22Rv1 (cell line): ENCODE results near the gene BRAF.
"Not testable (repeated sequence)": the region's sequence is repeated elsewhere in the genome, so short reads cannot be mapped to it uniquely, and the experiment has no call there.

Experiments used
- H3K27ac ChIP-seq: fragments of 450-650 bp; 2 replicates; pipeline ENCODE4 v1.5.1; 2017
- CTCF ChIP-seq: fragments of 450-650 bp; IDR thresholded peaks from 2 replicates; pipeline ENCODE4 v1.5.1; 2017; ENCODE audit warnings: mild to moderate bottlenecking
- ZFX ChIP-seq: fragments of 450-650 bp; IDR thresholded peaks from 2 replicates; pipeline ENCODE4 v1.6.1; 2017; ENCODE audit warnings: antibody characterized with exemption, borderline replicate concordance

The BRAF gene

GRCh38 chr7:140885735-140886334, 38.9 kb downstream of the BRAF start:
- TF ChIP-seq CTCF: no peak
- no peak for TF ChIP-seq ZFX
- H3K27ac ChIP-seq: no peak overlapping the region

GRCh38 chr7:140883378-140883777, 41.4 kb downstream of the BRAF start:
- H3K27ac ChIP-seq: no peak overlapping the region
- TF ChIP-seq ZFX: no peak
- TF ChIP-seq CTCF: no peak

GRCh38 chr7:140882834-140883233, 41.9 kb downstream of the BRAF start:
- H3K27ac ChIP-seq: not testable (repeated sequence)

DNA sequence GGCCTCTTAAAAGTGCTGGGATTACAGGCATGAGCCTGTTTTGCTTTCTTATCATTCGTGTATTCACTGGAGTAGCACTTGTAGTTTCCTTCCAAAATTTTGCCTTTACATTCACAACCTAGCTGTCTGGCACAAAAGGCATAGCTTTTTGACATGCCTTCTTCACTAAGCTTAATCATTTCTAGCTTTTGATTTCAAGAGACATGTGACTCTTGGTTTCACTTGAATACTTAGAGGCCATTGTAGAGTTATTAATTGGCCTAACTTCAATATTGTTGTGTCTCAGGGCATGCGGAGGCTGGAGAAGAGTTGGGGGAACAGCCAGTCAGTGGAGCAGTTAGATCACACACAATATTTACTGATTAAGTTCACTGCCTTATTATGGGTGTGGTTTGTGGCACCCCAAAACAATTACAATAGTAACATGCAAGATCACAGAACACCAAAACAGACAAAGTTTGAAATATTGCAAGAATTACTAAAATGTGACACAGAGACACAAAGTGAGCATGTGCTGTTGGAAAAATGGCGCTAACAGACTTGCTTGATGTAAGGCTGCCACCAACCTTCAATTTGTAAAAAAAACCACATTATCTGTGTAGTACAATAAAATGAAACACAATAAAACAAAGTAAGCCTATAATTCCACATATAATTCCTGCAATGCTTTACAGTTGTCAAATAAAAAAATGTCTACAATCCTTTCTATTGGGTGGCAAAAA, 43.1 kb downstream of the BRAF start:
- TF ChIP-seq ZFX (no peak), CTCF (no peak)
- no peak overlapping the region for H3K27ac ChIP-seq

GRCh38 chr7:140877249-140877524, 47.5 kb downstream of the BRAF start:
- TF ChIP-seq ZFX: no peak
- no peak for TF ChIP-seq CTCF
- no peak overlapping the region for H3K27ac ChIP-seq

GRCh38 chr7:140876519-140877248, 48.0 kb downstream of the BRAF start:
- TF ChIP-seq ZFX (no peak), CTCF (no peak)
- no peak overlapping the region for H3K27ac ChIP-seq

- H3K27ac ChIP-seq: no peak overlapping the region
- TF ChIP-seq ZFX (no peak), CTCF (no peak)
Observed at GRCh38 chr7:140873434-140873833, 51.3 kb downstream of the BRAF start.

DNA sequence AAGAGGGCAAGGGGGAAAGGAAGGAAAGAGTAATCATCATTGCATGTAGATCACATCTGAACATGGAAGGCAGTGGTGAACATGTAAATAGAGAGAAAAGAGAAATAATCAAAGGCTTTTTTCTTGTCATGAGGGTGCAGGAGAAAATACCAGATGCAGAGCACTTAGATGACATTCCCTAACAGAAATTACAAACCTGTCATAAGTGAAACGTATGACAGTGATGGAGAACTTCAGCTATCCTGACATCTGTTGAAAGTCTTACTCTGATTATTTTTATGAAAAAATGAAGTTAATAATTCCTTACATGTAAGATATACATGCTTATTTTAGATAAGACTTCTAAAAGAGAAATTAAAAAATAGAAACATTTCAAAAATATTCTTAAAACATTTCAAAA, 54.7 kb downstream of the BRAF start:
- TF ChIP-seq ZFX (no peak), CTCF (no peak)
- H3K27ac ChIP-seq: no peak overlapping the region
